Peyer's patch (tissue), 4 donors: Measurements from ENCODE around the gene ATG7.
"Not testable (repeated sequence)": the region's sequence is repeated elsewhere in the genome, so short reads cannot be mapped to it uniquely, and the experiment has no call there.

ENCODE experiments used
- POLR2A ChIP-seq, 2 donors: fragments of 450-650 bp; IDR thresholded peaks; one replicate each; pipeline ENCODE4 v1.5.1; 2017; ENCODE audit warnings: antibody characterized with exemption in 2 of 2, mild to moderate bottlenecking in 2 of 2, moderate library complexity in 2 of 2
- TF ChIP-seq, protein P1 (sequence below), 6 experiments: fragments of 450-650 bp in 4 of 6; fragments of 200-600 bp in 2 of 6; sonication (generic) in 1 of 6; IDR thresholded peaks; one replicate each; pipeline ENCODE4 v1.5.1; 2017 to 2019; ENCODE audit warnings: antibody characterized with exemption in 6 of 6, mild to moderate bottlenecking in 3 of 6, moderate library complexity in 1 of 6

- TF ChIP-seq, protein P1, sequence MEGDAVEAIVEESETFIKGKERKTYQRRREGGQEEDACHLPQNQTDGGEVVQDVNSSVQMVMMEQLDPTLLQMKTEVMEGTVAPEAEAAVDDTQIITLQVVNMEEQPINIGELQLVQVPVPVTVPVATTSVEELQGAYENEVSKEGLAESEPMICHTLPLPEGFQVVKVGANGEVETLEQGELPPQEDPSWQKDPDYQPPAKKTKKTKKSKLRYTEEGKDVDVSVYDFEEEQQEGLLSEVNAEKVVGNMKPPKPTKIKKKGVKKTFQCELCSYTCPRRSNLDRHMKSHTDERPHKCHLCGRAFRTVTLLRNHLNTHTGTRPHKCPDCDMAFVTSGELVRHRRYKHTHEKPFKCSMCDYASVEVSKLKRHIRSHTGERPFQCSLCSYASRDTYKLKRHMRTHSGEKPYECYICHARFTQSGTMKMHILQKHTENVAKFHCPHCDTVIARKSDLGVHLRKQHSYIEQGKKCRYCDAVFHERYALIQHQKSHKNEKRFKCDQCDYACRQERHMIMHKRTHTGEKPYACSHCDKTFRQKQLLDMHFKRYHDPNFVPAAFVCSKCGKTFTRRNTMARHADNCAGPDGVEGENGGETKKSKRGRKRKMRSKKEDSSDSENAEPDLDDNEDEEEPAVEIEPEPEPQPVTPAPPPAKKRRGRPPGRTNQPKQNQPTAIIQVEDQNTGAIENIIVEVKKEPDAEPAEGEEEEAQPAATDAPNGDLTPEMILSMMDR (IDR thresholded peaks at IDR 0.05) = not testable (repeated sequence)
- TF ChIP-seq POLR2A (IDR thresholded peaks at IDR 0.05) = not testable (repeated sequence)
Observed at GRCh38 chr3:11513125-11513816, 241.1 kb downstream of the ATG7 start.
